NCI-H1930 (cell line): Measurements from ENCODE around the gene PCNX1.

Experiments
- DNase-seq, 2 experiments: peaks; one replicate each; lab custom pipeline; 2025; lab: John Stamatoyannopoulos, UW

The PCNX1 gene

DNA sequence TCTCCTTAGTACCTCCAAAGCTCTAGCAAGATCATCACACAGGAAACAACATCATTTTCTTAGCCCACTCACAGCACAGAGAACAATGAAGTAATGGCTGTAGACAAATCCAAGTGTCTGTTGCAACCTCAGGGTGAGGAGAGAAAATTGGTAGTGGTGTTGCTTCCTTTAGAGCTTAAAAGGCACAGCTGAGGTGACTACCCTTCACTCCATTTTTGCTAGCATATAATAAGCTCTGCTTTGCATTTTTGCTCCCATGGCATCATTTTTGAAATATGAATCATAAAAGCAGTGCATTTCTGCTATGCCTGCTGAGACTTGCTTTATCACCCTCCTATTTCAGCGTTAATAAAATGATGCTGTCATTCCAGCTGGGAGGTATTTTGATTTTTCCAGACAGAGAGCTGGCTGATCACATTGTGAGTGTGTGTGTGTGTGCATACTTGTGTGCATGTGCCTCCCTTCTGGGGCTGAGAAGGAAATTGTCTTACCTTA, 18.5 kb upstream of the PCNX1 start:
- no peak for DNase-seq

DNA sequence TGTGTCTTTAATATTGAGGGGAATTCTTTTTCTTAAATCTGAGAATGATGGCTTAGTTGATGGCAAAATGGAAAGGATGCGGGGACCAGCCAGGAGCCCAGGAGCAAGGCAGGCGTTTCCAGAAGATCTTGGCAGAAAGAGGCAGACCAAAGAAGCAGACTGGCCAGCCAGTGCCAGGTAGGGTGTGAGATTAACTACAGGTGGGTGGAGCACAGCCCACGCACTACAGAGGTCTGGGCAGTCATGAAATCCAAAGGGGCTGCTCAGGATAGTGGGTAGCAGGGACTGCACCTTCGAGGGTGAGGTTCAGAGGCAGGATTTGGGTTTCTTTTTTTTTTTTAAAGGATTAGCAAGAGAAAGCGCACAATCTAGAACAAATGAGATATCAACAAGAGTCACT, 17.7 kb upstream of the PCNX1 start:
- no peak for DNase-seq

DNA sequence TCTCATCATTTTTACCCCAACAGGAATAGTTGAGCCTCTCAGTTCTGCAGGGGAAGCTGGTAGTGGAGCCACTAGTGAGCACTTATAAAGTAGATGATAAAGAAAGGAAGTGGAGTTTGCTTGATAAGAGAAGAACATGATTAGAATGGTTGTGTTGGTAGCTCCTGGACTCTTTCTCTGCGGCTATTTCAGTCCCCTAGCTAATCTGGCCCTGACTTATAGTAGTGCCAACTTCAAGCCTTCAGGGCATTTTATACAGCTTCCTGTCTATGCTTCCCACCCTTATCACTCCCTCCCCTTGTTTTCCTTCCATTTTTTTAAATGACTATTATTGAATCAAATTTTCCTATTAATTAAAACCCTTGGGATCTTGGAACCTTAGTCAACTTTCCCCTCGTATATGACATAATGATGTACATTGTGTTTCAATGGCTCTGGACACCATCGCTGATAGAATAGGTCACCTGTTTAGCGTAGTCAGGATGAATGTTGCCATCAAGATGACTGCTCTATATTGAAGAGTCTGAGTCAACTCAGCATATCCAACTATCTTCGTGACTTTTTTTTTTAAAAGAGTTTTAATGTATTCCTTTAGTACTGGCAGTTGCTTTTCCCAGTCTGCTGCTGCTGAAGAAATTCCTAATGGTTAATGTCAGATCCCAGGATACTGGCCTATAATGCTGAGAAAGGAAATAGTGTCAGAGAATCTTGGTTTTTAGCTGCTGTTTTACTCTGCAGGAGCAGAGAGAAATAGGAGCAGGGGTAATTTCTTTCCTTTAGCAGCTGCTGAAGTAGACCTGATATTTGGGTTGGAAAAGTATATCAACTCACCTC, 16.2 kb upstream of the PCNX1 start:
- no peak for DNase-seq

DNA sequence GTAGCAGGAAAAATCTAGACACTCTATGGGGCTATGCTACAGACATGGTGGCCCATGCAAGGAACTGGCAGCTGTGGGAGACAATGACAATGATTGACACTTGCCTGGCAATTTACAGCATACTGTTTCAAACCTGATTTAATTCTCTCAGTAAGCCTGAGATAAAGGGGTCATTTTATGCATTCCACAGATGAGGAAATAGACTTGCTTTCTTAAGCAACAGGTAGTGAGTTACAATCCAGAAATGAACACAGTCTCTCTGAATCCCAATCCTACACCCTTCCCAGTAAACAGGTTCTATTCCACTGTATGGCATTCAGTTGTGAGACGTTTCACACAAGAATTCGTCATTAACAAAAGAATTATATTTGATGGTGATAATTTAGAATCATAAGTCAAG, 15.5 kb upstream of the PCNX1 start:
- no peak for DNase-seq

DNA sequence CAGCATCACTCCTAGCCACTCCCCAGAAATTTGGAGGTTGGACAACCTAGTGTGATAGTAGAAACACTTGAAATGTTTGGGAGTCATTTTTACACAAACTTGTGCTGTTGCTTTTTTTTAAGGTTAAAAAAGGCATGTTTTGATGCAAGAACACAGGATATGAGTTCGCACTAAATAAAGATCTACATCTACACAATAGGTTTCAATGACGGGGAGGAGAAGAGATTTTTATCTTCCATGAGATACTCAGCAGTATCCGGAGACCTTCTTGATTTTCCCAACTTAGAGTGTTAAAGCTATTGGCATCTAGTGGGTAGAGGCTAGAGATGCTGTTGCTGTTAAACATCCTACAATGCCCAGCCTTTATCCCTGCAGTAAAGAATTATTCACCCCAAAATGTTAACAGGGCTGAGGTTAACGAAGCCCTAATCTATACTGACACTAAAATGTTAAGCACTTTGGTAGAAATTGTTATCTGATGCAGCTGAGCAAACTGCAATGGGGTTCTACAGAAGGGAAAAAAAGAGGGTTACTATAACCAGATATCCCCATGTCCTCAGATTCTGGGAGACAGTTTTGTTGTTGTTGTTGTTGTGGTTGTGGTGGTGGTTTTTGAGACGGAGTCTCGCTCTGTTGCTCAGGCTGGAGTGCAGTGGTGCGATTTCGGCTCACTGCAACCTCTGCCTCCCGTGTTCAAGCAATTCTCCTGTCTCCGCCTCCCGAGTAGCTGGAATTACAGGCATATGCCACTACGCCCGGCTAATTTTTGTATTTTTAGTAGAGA, 14.0 kb upstream of the PCNX1 start:
- no peak for DNase-seq

DNA sequence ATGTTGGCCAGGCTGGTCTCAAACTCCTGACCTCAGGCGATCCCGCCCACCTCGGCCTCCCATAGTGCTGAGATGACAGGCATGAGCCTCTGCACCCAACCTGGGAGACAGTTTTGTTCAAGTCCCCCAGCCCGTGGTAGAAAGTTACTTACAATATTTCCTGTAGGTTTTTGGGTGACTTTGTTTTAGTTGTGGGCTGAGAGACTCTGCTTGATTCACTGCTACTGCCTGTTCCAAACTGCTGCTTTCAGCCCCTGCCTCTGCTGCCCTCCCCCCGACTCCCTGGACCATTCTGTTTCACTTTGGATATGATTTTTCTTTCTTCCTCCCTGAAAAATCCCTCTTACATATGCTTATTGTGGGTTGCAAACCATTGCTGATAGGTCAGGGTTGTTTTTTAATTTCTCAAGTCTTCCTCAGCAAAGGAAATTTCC, 13.4 kb upstream of the PCNX1 start:
- no peak for DNase-seq

DNA sequence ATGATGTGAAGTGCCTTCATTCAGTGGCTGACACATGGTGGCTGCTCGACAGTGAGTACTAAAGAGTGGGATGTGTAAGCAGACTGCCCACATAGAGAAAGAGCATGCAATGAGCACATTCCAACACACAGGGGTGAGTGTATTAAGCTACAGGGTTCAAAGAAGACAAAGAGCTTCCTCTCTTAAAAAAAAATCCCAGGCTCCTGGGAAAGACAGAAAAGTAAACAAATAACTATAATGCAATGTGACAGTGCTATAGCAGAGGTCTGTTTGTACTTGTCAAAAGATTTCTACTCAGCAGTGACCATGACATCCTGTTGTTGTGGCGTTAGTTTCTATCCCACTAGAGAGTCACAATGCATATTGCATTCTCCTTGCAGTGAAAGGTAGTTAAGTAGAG, 12.4 kb upstream of the PCNX1 start:
- DNase-seq: no peak

DNA sequence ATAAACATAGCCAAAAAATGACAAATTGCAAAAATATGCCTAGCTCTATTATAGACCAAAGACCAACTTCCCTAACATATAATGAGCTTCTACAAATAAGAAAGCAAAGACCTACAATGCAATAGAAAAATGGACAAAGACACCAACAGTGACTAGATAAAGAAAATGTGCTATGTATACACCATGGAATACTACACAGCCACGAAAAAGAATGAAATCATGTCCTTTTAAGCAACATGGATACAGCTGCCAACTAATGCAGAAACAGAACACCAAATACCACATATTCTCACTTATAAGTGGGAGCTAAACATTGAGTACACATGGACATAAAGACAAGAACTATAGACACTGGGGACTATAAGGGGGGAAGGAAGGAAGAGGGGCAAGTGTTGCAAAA, 10.9 kb upstream of the PCNX1 start:
- no peak for DNase-seq

DNA sequence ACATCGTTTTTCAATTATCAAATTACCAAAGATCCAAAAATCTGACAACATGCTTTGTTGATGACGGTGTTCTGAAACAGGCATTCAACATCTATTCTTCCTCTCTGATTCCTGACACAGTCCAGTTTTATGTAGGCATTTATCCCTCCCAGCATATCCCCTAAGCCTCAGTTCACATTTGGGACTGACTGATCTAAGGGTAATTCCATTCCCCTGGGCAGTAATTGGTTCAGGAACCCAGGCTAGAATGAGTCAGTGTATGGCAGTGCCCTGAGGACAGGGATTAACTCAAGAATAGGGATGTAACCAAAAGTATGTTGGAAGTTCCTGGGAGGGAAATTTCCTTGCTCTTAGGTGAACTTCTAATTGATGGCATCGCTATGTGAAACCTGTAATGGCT, 10.3 kb upstream of the PCNX1 start:
- DNase-seq: no peak

DNA sequence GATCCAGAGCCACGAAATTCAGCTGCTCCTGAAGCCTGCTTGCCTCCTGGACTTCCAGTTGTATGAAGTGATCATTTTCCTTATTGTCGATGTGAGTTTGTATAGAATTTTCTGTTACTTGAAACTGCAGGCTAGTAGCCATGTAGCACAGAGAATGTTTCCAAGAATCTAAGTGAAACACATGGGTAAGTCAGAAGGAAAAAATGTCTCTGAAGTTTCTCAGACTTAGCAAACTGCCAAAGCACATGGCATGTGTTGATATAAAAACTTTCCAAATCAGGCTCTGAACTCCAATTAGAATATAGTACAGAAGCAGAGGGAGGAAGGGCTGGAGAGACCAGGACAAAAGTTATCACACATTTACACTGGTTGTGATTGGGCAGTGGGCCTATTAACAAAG, 9.8 kb upstream of the PCNX1 start:
- DNase-seq: no peak

DNA sequence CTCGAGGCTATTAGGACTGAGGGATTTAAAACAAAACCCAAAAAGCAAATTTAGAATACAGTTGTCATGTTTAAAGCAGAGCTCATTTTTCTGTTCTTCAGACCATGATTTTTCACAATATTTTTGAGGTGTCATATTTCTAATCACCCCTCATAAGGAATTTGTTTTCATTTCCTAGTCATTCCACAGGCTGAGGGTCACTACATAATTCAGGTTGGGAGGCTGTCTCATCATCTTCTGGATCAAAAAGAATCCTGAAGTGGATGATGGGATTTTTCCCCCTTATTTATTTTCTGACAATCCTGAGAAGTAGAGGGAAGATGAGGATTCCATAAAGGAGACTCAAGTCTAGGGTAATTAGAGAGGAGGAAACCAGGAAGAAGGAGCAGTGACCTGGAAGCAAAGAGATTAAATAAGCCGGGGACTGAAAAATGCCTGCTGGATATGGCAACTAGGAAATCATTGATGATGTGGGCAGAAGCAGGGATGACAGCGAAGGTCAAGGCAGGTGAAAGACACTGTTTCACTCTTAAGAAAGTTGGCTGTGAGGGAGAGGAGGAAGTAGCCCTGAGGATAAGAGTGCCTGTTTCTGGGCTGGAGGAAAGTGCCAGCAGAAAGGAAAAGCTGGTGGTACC, 9.0 kb upstream of the PCNX1 start:
- no peak for DNase-seq

DNA sequence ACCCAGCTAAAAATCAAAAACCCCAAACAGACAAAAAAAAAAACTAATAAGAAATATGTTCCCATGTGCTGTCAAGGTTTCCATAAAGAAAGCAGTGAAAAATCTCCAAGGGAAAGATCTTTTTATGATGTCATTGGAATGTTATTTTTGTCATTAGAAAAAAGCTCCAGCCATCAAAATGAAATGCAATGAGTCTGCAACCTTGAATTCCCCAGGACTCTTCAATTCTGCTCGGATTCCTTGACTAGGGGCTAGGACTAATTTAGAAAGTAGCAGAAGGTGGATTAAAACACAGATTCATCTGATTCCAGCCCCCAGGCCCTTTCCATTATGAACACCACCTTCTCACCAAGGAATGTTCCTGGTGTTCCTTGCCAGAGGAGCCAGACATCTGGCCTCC, 6.0 kb upstream of the PCNX1 start:
- no peak for DNase-seq

DNA sequence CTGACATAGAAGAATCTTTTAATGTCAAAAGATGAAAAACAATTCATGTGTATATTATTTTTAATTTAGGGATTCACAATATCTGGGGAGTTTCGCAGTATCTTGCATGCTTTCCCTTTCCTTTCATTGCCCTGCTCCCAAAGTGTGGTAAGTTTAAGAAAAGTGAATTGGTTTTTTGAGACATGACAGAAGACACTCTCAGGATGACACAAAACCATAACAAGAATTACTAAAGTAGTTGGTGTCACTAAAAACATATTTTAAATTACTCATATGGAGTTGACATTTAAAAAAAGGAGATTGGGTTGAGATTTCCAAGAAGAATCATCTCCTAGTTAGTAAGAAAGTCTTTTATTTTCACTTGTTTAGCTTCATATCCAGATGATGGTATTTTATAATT, 5.1 kb upstream of the PCNX1 start:
- no peak for DNase-seq

DNA sequence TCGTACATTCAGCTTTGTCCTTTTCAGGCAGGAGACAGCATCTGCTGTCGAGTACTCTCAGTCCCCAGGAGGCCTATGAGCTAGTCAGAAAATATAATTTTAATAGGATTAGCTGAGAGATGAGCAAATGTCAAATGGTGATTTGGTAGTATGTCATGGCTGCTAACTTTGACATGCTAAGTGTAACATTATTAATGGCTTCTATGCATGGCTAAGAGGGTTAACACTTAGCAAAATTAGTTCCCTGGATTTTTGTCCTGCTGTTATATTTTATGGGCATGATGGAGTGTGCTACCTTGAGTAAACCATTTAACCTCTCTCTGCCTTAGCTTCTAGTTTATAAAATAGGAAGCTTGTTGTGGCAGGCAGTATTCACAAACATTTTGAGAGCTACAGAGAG, 2.9 kb upstream of the PCNX1 start:
- DNase-seq: no peak

DNA sequence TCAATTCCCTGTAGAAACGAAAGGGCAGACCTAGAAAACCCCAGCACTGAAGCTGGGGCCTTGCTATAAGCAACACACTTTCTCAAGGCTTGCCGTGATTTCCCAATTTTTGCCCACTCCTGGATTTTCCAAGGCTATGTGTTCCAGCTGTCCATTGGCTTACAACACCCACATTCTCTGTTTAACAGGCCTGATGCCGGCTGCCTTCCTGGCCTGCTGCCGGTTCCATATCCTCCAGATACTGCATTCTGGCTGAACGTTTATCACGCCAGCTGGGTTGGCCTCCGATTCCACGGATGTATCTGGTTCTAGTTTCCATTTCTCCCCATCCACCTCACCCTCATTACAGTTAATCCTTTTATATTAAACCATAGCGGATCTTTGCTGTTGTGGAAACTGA, 2.0 kb upstream of the PCNX1 start:
- no peak for DNase-seq

DNA sequence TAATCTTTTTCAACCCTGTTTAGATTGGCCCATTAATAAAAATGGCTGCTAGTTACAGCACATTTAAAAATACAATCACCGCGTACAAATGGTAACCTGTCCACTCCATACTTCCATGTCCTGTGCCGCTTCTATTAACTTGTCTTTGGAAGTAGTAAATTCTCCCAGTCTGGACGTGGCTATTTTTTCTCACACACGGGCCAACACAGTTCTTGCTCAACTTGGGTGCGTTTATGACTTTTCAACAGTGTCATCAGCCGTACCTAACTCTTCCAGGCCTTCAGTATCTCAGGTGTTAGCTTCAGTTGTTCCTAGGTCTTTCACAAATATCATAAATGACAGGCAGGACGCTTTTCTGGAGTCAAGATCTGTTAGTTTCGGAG, 475 bp upstream of the PCNX1 start:
- no peak for DNase-seq

DNA sequence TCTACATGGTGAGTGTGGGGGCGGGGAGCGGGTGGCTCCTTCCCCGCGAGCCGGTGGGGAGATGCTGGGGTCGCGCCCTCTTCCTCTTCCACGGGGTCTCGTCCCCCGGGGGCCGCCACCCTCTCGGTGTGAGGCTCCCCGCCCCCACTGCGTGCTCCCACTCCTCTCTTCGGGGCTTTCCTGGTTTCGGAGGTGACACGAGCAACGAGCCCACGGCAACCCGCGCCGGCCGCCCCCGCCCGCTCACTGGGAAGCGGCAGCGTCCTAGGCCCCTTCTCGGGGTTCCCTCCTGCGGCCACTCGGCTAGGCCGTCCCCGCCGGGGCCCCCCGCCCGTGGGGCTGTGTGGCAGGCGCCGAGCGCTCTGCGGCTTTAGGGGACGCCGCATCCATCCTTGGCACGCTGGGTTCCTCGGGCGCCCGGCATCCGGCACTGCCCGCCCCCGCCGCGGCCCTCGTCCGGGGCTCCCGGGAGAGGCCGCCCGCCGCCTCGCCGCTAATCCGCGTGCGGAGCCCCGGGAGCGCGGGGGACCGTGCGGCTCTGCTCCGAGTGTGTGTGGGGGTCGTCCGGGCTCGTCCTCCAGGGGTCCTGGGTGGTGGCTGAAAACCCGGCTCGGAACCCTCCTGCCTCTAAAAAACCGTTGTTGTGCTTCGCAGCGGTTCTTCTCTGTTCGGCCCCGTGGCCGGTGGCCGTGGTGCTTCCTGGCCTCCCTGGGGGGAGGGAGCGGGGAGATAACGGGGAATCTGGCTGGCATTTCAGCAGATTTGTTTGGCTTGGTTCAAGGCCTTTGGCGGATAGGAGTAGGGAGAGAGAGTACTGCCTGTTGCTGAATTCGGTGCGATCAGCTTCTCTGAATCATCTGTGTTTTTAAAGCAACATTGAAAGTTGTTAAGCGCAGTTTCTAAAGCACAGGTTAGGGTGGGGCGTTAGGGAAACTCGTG, 1.0 kb downstream of the PCNX1 start:
- DNase-seq: no peak

DNA sequence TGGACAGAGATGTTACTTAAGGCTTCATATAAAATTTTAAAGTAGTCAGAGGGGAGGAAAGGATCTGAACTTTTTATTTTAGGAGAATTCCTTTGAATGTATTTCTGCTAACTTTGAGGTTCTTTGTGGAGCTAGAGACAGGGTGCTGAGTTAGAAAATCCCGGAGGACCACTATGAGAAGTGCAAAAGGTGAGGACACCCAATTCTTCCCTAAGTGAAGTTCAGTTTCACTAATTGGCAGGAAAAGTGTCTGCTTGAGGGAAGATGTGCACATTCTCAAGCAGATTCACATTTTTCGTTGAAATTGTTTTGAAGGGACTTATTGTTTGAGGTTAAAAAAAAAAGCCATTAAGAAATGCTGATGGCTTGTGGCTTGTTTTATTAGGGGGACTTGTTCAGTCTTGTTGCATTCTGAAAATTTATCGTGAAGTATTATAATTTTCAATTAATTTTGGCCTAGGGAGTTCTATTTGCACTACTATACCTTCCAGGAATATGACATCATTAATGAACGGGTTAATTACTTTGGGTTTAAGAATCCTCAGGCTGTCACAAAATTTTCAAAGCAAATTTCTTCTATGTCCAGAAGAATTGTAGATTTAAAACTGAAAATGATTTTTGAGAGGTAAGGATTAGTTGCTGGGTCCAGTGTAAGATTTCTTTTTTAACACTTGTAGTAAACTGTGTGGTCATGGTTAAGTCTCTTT, 1.8 kb downstream of the PCNX1 start:
- no peak for DNase-seq

DNA sequence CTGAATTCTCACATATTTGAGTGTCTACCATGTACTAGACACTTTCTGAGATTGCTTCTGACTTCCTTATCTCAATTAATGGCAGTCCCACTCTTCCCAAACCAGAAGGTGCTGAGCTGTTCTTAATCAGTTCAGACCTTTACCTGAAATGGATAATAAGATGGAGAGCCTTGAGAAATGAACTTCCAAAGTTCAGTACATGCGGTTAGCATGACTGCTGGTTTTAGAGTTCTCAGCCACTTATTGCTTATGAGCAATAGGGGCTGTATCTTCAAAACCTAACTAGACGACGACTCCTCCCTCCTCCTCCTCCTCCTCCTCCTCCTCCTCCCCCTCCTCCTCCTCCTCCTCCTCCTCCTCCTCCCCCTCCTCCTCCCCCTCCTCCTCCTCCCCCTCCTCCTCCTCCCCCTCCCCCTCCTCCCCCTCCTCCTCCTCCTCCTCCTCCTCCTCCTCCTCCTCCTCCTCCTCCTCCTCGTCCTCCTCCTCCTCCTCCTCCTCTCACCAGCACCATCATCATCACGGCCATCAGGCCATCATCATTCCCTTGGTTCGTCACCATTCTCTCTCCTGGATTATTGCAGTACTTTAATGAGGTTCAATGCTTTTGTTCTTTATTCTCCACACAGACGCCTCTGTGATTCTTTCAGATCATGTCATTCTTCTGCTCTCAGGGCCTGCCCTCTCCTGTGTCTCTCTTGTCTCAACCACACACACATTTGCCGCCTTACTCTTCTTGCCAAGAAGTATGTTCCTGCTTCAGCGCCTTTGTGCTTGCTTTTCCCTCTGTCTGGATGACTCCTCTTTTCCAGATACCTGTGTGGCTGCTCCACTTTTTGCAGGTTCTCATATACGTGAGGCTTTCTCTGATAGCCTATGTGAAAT, 2.7 kb downstream of the PCNX1 start:
- no peak for DNase-seq

DNA sequence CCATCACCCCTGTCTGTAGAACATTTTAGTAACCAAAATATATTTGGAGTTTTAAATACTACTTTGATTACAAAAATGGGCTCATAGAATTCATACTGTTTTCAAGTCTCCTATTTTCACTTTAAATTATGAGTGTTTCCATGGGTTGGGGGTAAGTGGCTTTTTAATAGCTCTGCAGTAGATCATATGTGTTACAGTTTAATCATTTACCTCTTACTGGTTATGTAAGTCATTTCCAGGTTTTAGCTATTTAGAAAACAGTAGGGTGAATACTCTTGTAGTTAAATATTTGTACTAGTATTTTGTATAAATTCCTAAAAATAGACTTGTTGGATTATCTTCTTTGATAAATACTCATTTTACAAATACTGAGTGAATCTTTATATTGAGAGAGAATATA, 8.2 kb downstream of the PCNX1 start:
- DNase-seq: no peak
